Type B pancreatic cell (in vitro differentiated cells): ENCODE measurements around the gene DNAJB5. TPM values are rescaled to one million over a fixed set of nuclear protein-coding genes. Genes with fewer than 3 reads are reported as not detected.

Source experiments
- DNase-seq: peaks from one replicate; pipeline ENCODE4 v3.0.0; 2021; ENCODE audit warnings: mixed read lengths; ENCODE audit not compliant: unreplicated experiment; ENCODE audit errors: extremely low spot score
- H3K27ac Mint-ChIP-seq: 2 replicates; pipeline ENCODE4 v1.8.0; 2021; ENCODE audit warnings: mild to moderate bottlenecking, mixed read lengths
- H3K27me3 Mint-ChIP-seq: 2 replicates; pipeline ENCODE4 v1.8.0; 2021; ENCODE audit warnings: mixed read lengths
- H3K36me3 Mint-ChIP-seq: 2 replicates; pipeline ENCODE4 v1.8.0; 2021; ENCODE audit warnings: mixed read lengths
- H3K4me1 Mint-ChIP-seq: one replicate; pipeline ENCODE4 v1.8.0; 2021; ENCODE audit warnings: mixed read lengths; ENCODE audit not compliant: unreplicated experiment
- H3K4me3 Mint-ChIP-seq: 2 replicates; pipeline ENCODE4 v1.8.0; 2021; ENCODE audit warnings: mild to moderate bottlenecking, mixed read lengths
- H3K9me3 Mint-ChIP-seq: 2 replicates; pipeline ENCODE4 v1.8.0; 2021; ENCODE audit warnings: mixed read lengths
- CTCF ChIP-seq: fragments of 200-600 bp; sonication (generic); conservative IDR thresholded peaks from 2 replicates; pipeline ENCODE4 v1.5.0; 2021; ENCODE audit warnings: antibody characterized with exemption, mild to moderate bottlenecking
- total RNA-seq: library from RNA; stranded (reverse); gene quantifications from 2 replicates; pipeline ENCODE4 v1.2.1, GENCODE V29; 2021; ENCODE audit warnings: low replicate concordance

DNAJB5 gene
- total RNA-seq, 1 donor from 2014 or later, result 12.2 TPM

GRCh38 chr9:35027860-35028259, 38.3 kb downstream of the DNAJB5 start:
- Mint-ChIP-seq H3K36me3 (peaks cover 22% of the 10 kb centered on the region), H3K9me3 (peaks cover 5% of the 10 kb centered on the region), H3K27me3 (no peaks in the 10 kb centered on the region), H3K27ac (no peak overlapping the region), H3K4me3 (no peak overlapping the region), H3K4me1 (peaks cover 33% of the 10 kb centered on the region)
- no peak for TF ChIP-seq CTCF
- no peak for DNase-seq

- no peaks in the 10 kb centered on the region for H3K27me3 Mint-ChIP-seq
- H3K27ac Mint-ChIP-seq, result no peak overlapping the region
- peaks cover 5% of the 10 kb centered on the region for H3K9me3 Mint-ChIP-seq
- H3K4me1 Mint-ChIP-seq, result peaks cover 33% of the 10 kb centered on the region
- H3K4me3 Mint-ChIP-seq, result no peak overlapping the region
- peaks cover 22% of the 10 kb centered on the region for H3K36me3 Mint-ChIP-seq
- DNase-seq, result no peak
- no peak for TF ChIP-seq CTCF
Measured at GRCh38 chr9:35028341-35028740, 38.8 kb downstream of the DNAJB5 start.

- Mint-ChIP-seq H3K4me1 (peaks cover 31% of the 10 kb centered on the region), H3K36me3 (peaks cover 14% of the 10 kb centered on the region), H3K4me3 (no peak overlapping the region), H3K9me3 (peaks cover 5% of the 10 kb centered on the region), H3K27me3 (no peaks in the 10 kb centered on the region), H3K27ac (no peak overlapping the region)
- DNase-seq, result no peak
- TF ChIP-seq CTCF, result no peak
Measured at GRCh38 chr9:35029241-35029640, 39.7 kb downstream of the DNAJB5 start.

- DNase-seq, result no peak
- no peak for TF ChIP-seq CTCF
- peak overlapping the region; percentile 31 for H3K27ac Mint-ChIP-seq
- H3K27me3 Mint-ChIP-seq, result no peaks in the 10 kb centered on the region
- H3K4me3 Mint-ChIP-seq, result no peak overlapping the region
- H3K9me3 Mint-ChIP-seq, result peaks cover 5% of the 10 kb centered on the region
- peaks cover 8% of the 10 kb centered on the region for H3K36me3 Mint-ChIP-seq
- H3K4me1 Mint-ChIP-seq, result peaks cover 25% of the 10 kb centered on the region
Measured at GRCh38 chr9:35029852-35030251, 40.3 kb downstream of the DNAJB5 start.

GRCh38 chr9:35033101-35033500, 43.6 kb downstream of the DNAJB5 start:
- DNase-seq, result no peak
- peaks cover 10% of the 10 kb centered on the region for H3K4me1 Mint-ChIP-seq
- no peak overlapping the region for H3K4me3 Mint-ChIP-seq
- no peak overlapping the region for H3K27ac Mint-ChIP-seq
- no peak for TF ChIP-seq CTCF
- H3K36me3 Mint-ChIP-seq, result peaks cover 8% of the 10 kb centered on the region
- H3K9me3 Mint-ChIP-seq, result peaks cover 5% of the 10 kb centered on the region
- no peaks in the 10 kb centered on the region for H3K27me3 Mint-ChIP-seq
